Measurements from ENCODE around the gene NKX2-1.

Gene NKX2-1

DNA sequence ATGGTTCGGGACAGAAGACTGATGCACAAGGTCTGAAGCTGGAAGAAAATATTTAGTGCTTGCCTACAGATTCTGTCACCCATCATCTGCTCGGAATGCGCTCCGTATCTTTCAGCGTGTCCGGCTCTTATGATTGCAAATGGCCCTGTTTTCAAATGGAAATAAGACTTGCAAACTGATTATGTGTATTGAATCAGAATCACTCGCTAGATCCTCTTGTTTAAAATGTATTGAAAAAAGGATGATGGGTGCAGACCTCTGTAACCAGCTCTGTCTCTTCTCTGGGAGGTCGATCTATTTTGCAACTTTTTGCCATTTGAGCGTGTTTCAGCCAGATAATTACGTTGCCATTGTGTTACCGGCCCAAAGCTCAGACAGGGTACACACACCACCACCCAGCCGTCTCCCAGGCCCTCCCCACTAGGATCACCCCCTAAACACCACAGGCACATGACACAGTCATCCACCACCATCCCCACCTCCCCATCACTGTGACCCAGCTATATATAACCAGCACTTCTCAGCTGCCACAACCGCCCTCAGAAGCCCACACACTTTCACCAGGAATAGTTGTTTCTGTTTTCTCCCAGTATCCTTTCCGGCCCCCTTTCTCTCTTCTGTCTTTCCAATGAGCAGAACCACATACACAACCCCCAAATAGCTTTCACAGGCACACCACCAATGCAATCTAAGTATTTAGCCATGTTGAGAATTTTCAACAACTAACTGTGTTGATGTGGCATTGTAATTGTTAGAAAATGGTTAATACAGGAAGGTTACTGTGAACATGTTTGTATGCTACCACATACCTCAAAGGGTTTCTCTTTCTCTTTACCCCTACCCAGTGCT lies 10.7 kb downstream of the NKX2-1 start:
- no peaks in the 10 kb centered on the region for H3K79me2 ChIP-seq (ENCODE audit: insufficient read depth, low read length)
- H3K9me2 ChIP-seq (replicated peaks; ENCODE audit: insufficient read depth, low read length), result no peaks in the 10 kb centered on the region
- H4K20me1 ChIP-seq (ENCODE audit: low read depth, low read length), result no peaks in the 10 kb centered on the region
- no peak overlapping the region for H3K27ac ChIP-seq (ENCODE audit: low read depth, low read length)
- no peak overlapping the region for H3K4me2 ChIP-seq (ENCODE audit: low read depth, low read length, poor library complexity, severe bottlenecking)
- H3K9me3 ChIP-seq (ENCODE audit: insufficient read depth, low read length), result no peaks in the 10 kb centered on the region
- H3K27me3 ChIP-seq (ENCODE audit: low read length), result no peaks in the 10 kb centered on the region
- no peak overlapping the region for H3K4me3 ChIP-seq (ENCODE audit: insufficient read depth, low read length, poor library complexity, severe bottlenecking)
- H3F3A ChIP-seq (ENCODE audit: insufficient read depth), result no peaks in the 10 kb centered on the region
- no peaks in the 10 kb centered on the region for H3K36me3 ChIP-seq (ENCODE audit: low read length)
- no peak overlapping the region for H3K9ac ChIP-seq (ENCODE audit: low read length)
- TF ChIP-seq, protein P1, sequence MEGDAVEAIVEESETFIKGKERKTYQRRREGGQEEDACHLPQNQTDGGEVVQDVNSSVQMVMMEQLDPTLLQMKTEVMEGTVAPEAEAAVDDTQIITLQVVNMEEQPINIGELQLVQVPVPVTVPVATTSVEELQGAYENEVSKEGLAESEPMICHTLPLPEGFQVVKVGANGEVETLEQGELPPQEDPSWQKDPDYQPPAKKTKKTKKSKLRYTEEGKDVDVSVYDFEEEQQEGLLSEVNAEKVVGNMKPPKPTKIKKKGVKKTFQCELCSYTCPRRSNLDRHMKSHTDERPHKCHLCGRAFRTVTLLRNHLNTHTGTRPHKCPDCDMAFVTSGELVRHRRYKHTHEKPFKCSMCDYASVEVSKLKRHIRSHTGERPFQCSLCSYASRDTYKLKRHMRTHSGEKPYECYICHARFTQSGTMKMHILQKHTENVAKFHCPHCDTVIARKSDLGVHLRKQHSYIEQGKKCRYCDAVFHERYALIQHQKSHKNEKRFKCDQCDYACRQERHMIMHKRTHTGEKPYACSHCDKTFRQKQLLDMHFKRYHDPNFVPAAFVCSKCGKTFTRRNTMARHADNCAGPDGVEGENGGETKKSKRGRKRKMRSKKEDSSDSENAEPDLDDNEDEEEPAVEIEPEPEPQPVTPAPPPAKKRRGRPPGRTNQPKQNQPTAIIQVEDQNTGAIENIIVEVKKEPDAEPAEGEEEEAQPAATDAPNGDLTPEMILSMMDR (IDR thresholded peaks at IDR 0.05; ENCODE audit: insufficient read depth, low read length, poor library complexity, severe bottlenecking), result no peak
- TF ChIP-seq EZH2phosphoT487 (conservative IDR thresholded peaks at IDR 0.05; ENCODE audit: low read length), result no peak
- no peak overlapping the region for H2AFZ ChIP-seq (ENCODE audit: low read depth, low read length, severe bottlenecking)

DNA sequence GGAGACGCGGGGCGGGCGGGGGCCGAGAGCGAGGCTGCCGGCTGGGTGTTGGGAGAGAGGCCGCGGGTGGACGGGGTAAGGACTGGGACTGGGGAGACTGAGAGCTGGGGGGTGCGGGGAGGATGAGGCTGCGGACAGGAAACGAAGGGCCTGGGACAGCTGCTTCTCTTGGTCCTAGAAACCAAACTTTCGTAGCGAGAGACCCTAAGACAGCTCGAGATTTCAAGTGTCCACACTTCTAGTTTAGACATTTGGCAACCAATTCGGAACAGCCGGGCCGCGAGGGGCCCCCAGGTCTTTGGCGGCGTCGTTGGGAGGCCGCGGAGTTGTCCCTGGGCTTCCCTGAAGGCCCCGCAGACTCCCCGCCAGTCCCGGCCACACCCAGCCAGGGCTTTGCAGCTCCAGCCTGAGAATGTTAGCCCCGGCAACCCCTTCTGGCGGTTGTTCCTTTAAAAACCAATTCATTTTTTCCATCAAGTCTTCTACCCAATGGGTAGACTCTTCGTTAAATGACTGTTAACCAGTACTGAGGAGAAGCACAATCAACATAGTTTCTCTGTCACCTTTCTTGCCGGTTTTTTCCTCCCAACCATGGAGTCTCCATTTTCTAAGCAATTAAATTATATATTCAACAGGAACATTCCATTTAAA lies 11.5 kb downstream of the NKX2-1 start:
- Histone ChIP-seq H3K9me2 (replicated peaks; ENCODE audit: insufficient read depth, low read length) (no peaks in the 10 kb centered on the region), H2AFZ (ENCODE audit: low read depth, low read length, severe bottlenecking) (no peak overlapping the region), H4K20me1 (ENCODE audit: low read depth, low read length) (no peaks in the 10 kb centered on the region), H3F3A (ENCODE audit: insufficient read depth) (no peaks in the 10 kb centered on the region), H3K27ac (ENCODE audit: low read depth, low read length) (no peak overlapping the region), H3K9ac (ENCODE audit: low read length) (no peak overlapping the region), H3K36me3 (ENCODE audit: low read length) (no peaks in the 10 kb centered on the region), H3K4me3 (ENCODE audit: insufficient read depth, low read length, poor library complexity, severe bottlenecking) (no peak overlapping the region), H3K79me2 (ENCODE audit: insufficient read depth, low read length) (no peaks in the 10 kb centered on the region), H3K9me3 (ENCODE audit: insufficient read depth, low read length) (no peaks in the 10 kb centered on the region), H3K27me3 (ENCODE audit: low read length) (no peaks in the 10 kb centered on the region), H3K4me2 (ENCODE audit: low read depth, low read length, poor library complexity, severe bottlenecking) (no peak overlapping the region)
- TF ChIP-seq, protein P1 (IDR thresholded peaks at IDR 0.05; ENCODE audit: insufficient read depth, low read length, poor library complexity, severe bottlenecking), result no peak
- no peak for TF ChIP-seq EZH2phosphoT487 (conservative IDR thresholded peaks at IDR 0.05; ENCODE audit: low read length)

DNA sequence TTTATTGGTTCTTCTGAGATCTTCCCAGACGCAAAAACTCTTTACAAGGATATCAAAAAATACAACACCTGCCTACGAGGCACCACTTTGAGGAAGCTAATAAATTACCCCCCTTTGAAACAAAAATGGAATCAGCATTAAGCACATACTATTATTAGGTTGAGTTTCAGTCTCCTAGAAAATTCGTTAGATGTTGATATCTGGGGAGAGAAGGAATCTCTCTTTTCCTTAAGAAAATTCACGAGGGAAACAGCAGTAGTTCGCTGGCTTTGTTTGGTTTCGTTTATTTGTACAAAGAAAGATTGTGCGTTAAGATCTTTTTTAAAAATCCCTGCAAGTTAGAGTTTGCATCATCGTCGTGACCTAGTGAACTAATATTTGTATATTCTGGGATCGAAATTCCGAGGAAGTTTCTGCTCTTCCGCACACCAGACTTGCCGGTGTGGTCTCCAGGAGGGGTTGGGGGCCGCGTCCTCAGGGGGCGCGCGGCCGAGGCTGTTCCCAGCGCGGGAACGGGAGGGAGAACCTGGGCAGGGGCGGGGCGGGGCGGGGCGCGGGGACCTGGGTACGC lies 12.1 kb downstream of the NKX2-1 start:
- H3K4me2 ChIP-seq (ENCODE audit: low read depth, low read length, poor library complexity, severe bottlenecking), result no peak overlapping the region

More for the DNA sequence above, 12.1 kb downstream of the NKX2-1 start:
- TF ChIP-seq, protein P1 (IDR thresholded peaks at IDR 0.05; ENCODE audit: insufficient read depth, low read length, poor library complexity, severe bottlenecking), result no peak
- no peak for TF ChIP-seq EZH2phosphoT487 (conservative IDR thresholded peaks at IDR 0.05; ENCODE audit: low read length)
- Histone ChIP-seq H3K9me3 (ENCODE audit: insufficient read depth, low read length) (no peaks in the 10 kb centered on the region), H3K9me2 (replicated peaks; ENCODE audit: insufficient read depth, low read length) (no peaks in the 10 kb centered on the region), H3K4me3 (ENCODE audit: insufficient read depth, low read length, poor library complexity, severe bottlenecking) (no peak overlapping the region), H3K27ac (ENCODE audit: low read depth, low read length) (no peak overlapping the region), H3F3A (ENCODE audit: insufficient read depth) (no peaks in the 10 kb centered on the region), H3K36me3 (ENCODE audit: low read length) (no peaks in the 10 kb centered on the region), H2AFZ (ENCODE audit: low read depth, low read length, severe bottlenecking) (no peak overlapping the region), H3K79me2 (ENCODE audit: insufficient read depth, low read length) (no peaks in the 10 kb centered on the region), H3K9ac (ENCODE audit: low read length) (no peak overlapping the region), H3K27me3 (ENCODE audit: low read length) (no peaks in the 10 kb centered on the region), H4K20me1 (ENCODE audit: low read depth, low read length) (no peaks in the 10 kb centered on the region)
